ENCODE results near the gene PTPN6. TPM values are rescaled to one million over a fixed set of nuclear protein-coding genes. Genes with fewer than 3 reads are reported as not detected.

Gene PTPN6
- total and polyA plus RNA-seq, 2 of the 8 experiments (the other 6 are each of a cell fraction or from before 2014, with no cell fraction given), result 16.3 to 28.4 TPM

DNA sequence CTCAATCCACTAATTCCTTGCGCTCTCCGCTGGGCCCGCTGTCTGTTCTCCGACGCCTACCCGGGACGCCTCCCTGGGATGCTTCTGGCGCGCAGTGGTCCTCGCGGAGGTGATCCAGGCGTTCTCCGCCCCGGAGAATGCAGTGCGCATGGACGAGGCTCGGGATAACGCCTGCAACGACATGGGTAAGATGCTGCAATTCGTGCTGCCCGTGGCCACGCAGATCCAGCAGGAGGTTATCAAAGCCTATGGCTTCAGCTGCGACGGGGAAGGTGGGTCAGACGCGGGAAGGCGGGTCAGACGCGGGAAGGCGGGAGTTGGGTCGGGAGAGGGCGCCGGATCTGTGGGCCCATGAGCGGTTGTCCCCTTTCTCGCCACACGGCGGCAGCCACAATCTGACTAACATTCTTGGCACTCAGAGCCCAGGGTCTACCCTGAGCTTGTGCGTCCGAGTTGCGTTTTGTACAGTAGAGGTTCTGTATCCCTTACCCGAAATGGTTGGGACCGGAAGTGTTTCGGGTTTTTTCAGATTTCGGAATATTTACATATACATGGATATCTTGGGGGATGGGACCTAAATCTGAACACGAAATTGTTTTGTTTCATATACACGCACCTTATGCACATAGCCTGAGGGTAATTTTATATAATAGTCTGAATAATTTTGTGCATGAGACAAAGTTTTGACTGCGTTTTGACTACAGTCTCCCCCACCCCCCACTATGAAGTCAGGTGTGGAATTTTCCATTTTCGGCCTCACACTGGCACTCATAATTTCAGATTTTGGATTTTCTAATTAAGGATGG lies 6.6 kb upstream of the PTPN6 start:
- Histone ChIP-seq H2BK120ac (replicated peaks; ENCODE audit: low read depth, low read length) (peak overlapping the region; percentile 62), H3K9me3 (ENCODE audit: insufficient read depth in 2 of 2, low read depth in 1 of 2, low read length in 1 of 2) (no peaks in the 10 kb centered on the region), H3K4me2 (ENCODE audit: insufficient read depth in 1 of 2, low read depth in 2 of 2, low read length in 2 of 2) (peak overlapping the region; percentile 56 to 92), H3K79me2 (ENCODE audit: control insufficient read depth in 1 of 2, insufficient read depth in 2 of 2, low read length in 2 of 2) (no peaks in the 10 kb centered on the region; a peak in 1 of 4 replicates), H2BK15ac (ENCODE audit: low read length) (peak overlapping the region; percentile 100; the same call in 1 of the 2 replicates), H2BK20ac (ENCODE audit: low read length) (0 out of 2 replicates have a peak overlapping the region, but pooled peaks have one; percentile 66), H3K14ac (ENCODE audit: insufficient read length) (no peak overlapping the region), H3K4me1 (replicated peaks in 1 of 4; ENCODE audit: control insufficient read depth in 3 of 4, insufficient read depth in 4 of 4, low read length in 3 of 4) (peaks cover 6 to 20% (median 14%) of the 10 kb centered on the region in 4 experiments), H3K9ac (replicated peaks in 1 of 4; ENCODE audit: extremely low read depth in 1 of 4, low read depth in 3 of 4, low read length in 3 of 4) (peak overlapping the region; percentile 76 to 91 (median 86)), H2BK5ac (ENCODE audit: low read depth, low read length) (peak overlapping the region; percentile 99), H2AK5ac (ENCODE audit: low read depth, low read length) (peak overlapping the region; percentile 53; the same call in 1 of the 2 replicates), H3K36me3 (ENCODE audit: control insufficient read depth in 2 of 4, insufficient read depth in 4 of 4, low read length in 3 of 4) (peaks cover 3 to 9% (median 7%) of the 10 kb centered on the region in 4 experiments; a peak in 6 of 8 replicates), H4K8ac (ENCODE audit: extremely low read depth, insufficient read depth, low read length) (peak overlapping the region; percentile 96), H3K56ac (replicated peaks; ENCODE audit: insufficient read length, low read depth, low read length) (peak overlapping the region; percentile 97), H2AFZ (ENCODE audit: low read length) (no peak overlapping the region), H4K20me1 (replicated peaks in 1 of 2; ENCODE audit: control insufficient read depth in 1 of 2, insufficient read depth in 2 of 2, low read length in 2 of 2) (peaks cover 0 to 5% of the 10 kb centered on the region in 2 experiments), H3K79me1 (ENCODE audit: low read depth, low read length) (no peaks in the 10 kb centered on the region; the same call in 1 of the 2 replicates), H3K4ac (replicated peaks; ENCODE audit: insufficient read length, low read depth, low read length) (peak overlapping the region; percentile 100), H4K5ac (ENCODE audit: insufficient read length, low read depth, low read length) (peak overlapping the region; percentile 82), H2BK12ac (ENCODE audit: low read depth, low read length) (peak overlapping the region; percentile 93), H3K18ac (ENCODE audit: extremely low read depth, low read length) (peak overlapping the region; percentile 99), H3K23ac (ENCODE audit: insufficient read length) (no peak overlapping the region), H3K27ac (ENCODE audit: low read depth, low read length) (peak overlapping the region; percentile 89), H3K27me3 (replicated peaks in 1 of 4; ENCODE audit: control insufficient read depth in 3 of 4, extremely low read depth in 1 of 4, insufficient read depth in 3 of 4, low read length in 3 of 4) (no peaks in the 10 kb centered on the region), H3K4me3 (ENCODE audit: extremely low read depth in 1 of 4, insufficient read depth in 2 of 4, low read depth in 3 of 4, low read length in 4 of 4) (peak overlapping the region; percentile 57 to 91 (median 83)), H3K23me2 (ENCODE audit: low read depth, low read length) (peaks cover 11% of the 10 kb centered on the region), H4K91ac (replicated peaks; ENCODE audit: insufficient read length, low read length) (peak overlapping the region; percentile 100)
- 6% methylated on average over 48 of the region's 48 CpGs; no CpG with 5 or more reads in 1 of the 2 experiments for WGBS, 2 experiments (ENCODE audit: extremely low coverage in 1 of 2, insufficient coverage in 1 of 2, insufficient read length in 1 of 2, insufficient replicate concordance in 2 of 2, low coverage in 1 of 2, low lambda C conversion rate in 2 of 2, missing lambda C conversion rate in 1 of 2)
- ChIA-PET CTCF (ENCODE audit: partially characterized antibody) (interaction anchor here (0.7 to 20.2 kb wide), 28 partner anchors 9 to 695 kb away, joined by 3 to 277 read pairs (median 5); partner anchors contain the start of genes ATN1, C1RL, CDCA3 and LPCAT3), POLR2A (ENCODE audit: partially characterized antibody) (interaction anchor here (0.8 to 44.0 kb wide), 57 partner anchors 8 to 696 kb away, joined by 3 to 1596 read pairs (median 5); partner anchors contain the start of genes ATN1, C1R, C1RL and CDCA3)
- DNase-seq (ENCODE audit: low read depth in 1 of 2, low spot score in 2 of 2) (no peak), FAIRE-seq (no peak)
- 0 out of 2 replicates have a peak, but pooled peaks have one; percentile 30 for TF ChIP-seq SP1 (IDR thresholded peaks at IDR 0.05; ENCODE audit: low read depth, low read length)
- TF ChIP-seq EGR1 (IDR thresholded peaks at IDR 0.05; ENCODE audit: borderline replicate concordance, low read depth, low read length), result peak; percentile 46; the same call in 1 of the 2 replicates
- TF ChIP-seq JUND (IDR thresholded peaks at IDR 0.05; ENCODE audit: low read length), result peak; percentile 42
- TF ChIP-seq KDM4A (IDR thresholded peaks at IDR 0.05; ENCODE audit: low read depth, low read length, severe bottlenecking), result peak; percentile 20
- TF ChIP-seq SIRT6 (IDR thresholded peaks at IDR 0.05; ENCODE audit: low read length), result no peak
- TF ChIP-seq, protein P1, sequence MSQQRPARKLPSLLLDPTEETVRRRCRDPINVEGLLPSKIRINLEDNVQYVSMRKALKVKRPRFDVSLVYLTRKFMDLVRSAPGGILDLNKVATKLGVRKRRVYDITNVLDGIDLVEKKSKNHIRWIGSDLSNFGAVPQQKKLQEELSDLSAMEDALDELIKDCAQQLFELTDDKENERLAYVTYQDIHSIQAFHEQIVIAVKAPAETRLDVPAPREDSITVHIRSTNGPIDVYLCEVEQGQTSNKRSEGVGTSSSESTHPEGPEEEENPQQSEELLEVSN (IDR thresholded peaks at IDR 0.05), result peak; percentile 69; the same call in 1 of the 2 replicates
- peak; percentile 90 for TF ChIP-seq TEAD4 (IDR thresholded peaks at IDR 0.05; ENCODE audit: low read depth, low read length)
- TF ChIP-seq CREB1 (IDR thresholded peaks at IDR 0.05), result peak; percentile 46; the same call in 1 of the 2 replicates
- peak; percentile 36 for TF ChIP-seq TAF7 (optimal IDR thresholded peaks at IDR 0.05; ENCODE audit: borderline replicate concordance, low read depth, low read length)
- no peak for TF ChIP-seq BACH1 (IDR thresholded peaks at IDR 0.05; ENCODE audit: low read length)
- peak; percentile 41; the same call in 1 of the 2 replicates for TF ChIP-seq GTF2F1 (IDR thresholded peaks at IDR 0.05; ENCODE audit: borderline replicate concordance, low read depth, low read length)
